D341Med (cell line): ENCODE data around the gene SVIL.
"Not testable (repeated sequence)": the region's sequence is repeated elsewhere in the genome, so short reads cannot be mapped to it uniquely, and the experiment has no call there.

Source experiments
- DNase-seq: peaks from one replicate; pipeline ENCODE4 v3.0.0; 2012; ENCODE audit warnings: low spot score

SVIL gene

DNA sequence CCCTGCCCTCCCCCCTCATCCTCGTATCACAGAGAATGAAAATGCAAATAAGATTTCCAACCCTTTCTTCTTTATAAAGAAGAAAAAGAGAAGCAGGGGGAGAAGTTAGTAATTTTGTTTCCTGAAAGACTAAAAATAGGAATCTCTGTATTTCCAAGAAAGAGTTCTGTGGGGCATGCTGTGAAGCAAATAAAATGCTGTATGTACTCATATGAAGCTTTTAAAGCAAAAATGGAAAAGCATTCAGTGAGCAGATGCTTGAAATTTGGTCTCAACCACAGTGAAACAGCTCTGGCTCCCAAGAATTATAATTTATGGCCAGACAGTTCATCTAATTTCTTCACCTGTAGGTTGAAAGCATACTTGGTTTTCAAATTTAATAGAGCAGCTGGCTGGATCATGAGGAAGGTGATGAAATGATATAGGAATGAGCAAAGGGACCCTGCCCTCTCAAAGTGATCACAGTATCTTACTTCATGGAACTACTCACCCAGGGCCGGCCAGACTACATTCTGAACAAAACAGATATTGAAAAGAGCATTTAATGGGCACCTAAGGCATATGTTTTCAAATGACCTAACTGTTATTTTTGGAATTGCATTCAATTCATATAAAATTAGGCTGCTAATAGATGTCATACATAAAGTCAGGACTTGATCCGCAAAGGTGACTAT is 31.4 kb downstream of the SVIL start:
- no peak for DNase-seq

DNA sequence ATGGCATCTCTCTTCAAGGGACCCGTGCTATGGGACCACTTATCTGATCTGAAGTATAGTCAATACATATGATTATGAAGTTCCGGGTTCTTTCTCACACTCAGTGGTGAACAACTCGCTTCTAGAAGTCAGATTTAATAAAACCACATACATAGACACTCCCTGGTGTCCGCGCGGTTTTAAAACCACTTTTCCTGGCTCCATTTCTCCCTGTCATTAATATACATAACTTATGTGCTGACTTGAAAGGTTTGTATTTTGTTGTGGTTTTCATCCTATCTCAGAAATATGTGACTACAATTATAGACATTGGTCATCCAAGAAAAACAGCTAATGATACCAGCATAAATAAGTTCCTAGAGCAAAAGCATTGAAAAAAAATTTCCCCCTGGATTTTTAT is 34.0 kb downstream of the SVIL start:
- no peak for DNase-seq

DNA sequence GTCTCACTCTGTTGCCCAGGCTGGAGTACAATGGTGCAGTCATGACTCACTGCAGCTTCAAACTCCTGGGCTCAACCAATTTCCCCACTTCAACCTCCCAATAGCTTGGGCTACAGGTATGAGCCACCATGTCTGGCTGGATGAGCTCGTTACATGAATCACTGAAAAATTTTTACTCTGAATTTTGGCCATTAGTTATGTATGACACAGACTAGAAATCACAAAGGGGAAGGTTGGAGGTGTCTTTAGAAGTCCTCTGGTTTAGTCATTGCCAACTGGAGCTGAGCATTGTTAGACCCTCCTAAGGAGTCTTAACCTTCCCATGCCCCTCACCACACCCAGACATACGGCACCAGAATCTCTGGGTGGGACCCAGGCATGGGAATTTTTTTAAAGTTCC is 34.7 kb downstream of the SVIL start:
- DNase-seq = no peak

DNA sequence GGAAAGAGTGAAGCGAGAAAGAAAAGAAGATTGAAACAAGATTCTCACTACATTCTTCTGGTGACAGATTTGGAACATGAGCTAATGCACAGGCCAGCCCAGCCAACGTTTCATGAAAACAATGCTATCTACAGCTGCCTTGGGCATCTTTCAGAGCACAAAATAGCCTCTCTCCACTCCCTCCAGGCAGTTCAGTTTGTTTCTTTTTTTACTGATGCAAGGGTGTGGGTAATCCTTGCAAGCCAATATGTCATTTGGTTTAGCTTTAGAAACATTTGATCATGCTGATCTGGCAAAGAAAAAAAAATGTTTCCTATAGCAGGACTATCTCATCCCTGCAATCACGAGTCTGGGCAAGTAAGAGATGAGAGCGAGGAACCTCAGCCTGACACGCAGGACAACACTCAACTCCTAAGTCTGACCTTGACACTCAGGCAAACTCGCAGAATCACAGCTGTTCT is 35.9 kb downstream of the SVIL start:
- no peak for DNase-seq

DNA sequence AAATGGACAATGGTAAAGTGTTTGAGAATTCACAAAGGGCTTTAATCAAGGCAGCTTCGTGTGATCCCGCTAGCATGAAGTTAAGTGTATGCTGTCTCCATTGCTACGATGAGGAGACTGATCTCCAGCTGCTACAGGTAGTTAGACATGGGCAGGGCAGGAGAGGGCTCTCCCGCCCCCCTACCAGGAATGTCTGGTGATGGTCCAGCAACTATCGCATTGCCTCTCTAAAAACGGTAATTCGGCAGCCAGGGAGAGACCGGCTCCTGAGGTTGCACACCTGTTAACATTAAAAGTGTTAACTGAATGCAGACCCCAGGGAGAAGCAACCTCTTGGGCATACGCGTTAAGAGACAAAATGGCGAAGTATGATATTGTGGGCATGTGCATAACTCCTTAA is 37.9 kb downstream of the SVIL start:
- DNase-seq = no peak

DNA sequence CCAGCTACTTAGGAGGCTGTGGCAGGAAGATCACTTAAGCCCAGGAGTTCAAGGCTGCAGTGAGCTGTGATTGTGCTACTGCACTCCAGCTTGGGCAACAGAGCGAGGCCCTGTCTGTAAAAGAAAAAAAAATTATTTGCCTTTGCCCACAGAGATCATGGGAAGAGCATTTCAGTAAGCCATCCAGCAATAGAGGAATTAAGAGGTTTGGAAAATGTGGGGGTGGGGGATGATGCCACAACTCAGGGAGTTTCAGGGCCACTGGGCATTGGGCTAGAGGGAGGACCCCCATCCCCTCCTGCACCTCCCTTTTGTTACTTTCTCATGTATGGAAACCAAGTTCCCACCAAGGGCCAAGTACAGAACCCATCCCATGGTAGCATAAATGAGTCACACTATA is 38.4 kb downstream of the SVIL start:
- DNase-seq = no peak

DNA sequence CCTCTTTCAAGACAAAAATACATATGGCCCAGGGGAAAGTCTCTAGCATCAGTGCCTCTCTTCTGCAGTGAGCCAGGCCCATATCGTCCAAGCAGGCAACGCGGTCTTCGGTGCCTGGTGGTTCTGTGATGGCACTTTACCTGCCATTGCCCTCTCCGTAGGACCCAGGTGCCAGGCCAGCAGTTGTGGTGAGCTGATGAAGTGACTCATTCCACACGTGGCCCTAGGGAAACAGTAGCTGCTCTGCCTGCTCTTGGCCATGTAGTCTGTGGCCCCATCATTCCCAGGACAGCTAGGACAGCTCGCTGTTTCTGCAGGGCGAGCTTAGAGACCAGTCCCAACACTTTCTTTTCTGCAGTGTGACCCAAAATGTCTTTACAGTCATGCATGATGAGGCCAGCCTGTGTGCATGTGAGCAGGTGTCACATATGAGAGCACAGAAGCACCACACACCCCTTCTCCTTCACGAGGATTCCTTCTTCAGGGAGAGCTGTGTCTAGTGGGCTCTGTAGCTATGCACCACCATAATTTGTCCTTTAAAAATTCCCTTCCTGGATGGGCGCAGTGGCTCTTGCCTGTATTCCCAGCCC is 39.0 kb downstream of the SVIL start:
- DNase-seq = no peak

DNA sequence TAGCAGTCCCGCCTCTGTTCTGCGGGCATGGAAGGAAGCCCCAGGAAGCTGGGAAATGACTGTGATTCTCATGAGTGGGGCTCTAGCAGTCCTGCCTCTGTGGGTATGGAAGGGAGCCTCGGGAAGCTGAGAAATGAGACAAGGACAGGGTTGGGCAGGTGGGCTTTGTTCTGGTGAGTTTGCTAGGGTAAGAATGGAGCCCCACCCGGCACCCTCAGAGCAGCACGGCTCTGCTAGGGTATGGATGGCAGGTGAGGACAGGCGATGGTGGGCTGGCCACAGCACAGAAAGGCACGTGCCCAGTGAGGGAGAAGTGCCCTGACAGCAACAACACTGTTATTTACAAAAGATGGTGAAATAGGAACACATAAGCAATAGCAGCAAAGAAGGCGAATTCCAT is 39.6 kb downstream of the SVIL start:
- no peak for DNase-seq

DNA sequence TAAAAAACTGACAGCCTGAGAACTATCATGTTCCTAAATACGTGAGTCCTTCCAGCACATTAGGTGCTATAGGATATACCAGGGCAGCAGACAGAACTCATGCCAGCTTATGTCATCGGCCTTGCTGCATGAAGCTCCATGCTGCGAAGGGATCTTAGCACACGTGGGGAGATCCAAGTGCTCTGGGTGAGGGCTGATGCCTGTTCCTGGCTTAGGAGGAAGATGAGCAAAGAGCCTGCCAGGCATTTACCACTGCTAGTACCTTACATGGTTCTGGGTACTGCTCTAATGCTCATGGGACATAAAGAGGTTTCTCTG is 43.2 kb downstream of the SVIL start:
- DNase-seq = no peak

DNA sequence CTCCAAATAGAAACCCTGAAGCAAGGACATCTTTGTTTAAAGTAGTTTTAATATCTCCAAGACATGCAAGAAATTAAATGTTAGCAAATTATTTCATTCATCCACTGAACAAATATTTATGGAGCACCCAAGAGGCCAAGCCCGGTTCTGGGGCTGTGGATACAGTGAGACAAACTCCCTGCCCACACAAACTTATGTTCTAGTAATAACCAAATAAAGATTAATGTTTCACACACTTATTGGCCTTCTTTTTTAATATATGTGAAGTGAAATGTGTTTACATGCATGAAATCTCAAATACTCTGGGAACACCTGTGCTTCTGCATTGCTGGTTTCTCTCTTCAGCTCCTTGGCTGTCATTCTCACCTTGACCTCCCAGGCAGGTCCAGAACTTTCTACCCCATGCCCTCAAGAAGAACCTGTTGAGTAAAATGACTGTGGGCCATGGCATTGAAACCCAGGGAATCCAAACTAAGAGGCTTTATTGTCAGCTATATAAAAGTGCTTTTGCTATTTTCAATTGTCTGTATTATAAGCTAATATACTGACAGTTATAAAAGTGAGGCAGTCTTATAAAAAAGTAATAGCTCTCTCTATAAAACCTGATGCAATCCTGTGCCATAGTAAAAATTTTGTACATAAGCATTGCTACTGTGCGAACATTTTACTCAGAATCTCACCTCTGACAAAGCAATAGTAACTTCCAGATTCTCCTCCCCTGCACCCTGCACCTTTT is 43.7 kb downstream of the SVIL start:
- no peak for DNase-seq

DNA sequence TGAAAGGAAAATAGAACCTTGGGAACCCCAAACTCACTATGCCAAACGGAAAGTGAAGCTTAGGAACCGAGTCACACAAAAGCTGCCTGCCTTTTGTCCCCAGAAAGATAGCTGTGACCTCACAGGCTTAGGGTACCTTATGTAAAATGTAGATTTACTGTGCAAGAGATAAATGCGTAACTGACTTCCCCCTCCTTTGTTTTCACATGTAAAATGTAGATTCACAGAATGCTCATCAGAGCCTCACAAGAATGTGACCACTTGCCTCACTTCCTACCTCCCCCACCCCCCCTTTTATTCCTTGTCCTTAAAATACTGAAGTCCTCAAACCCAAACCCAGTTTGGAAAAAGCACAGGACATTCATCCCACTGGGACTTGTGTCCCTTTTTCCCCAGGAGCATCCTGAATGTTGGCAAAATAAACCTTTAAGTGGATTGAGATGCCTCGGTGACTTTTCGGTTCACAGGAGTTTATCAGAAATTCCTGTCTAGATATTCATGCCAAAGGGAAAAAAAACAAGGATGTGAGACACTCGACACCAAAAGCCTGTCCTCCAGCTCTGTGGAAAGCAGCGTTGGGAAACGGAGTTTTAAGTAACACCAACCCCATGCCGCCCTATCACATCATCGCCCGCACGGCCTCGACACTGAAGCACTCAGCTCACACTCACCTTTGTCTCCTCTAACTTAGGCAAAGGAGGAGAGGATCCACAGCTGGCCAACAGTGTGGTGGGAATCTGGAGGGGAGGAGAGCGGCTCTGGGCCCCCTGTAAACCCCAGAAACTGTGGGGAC is 45.9 kb downstream of the SVIL start:
- DNase-seq = no peak

DNA sequence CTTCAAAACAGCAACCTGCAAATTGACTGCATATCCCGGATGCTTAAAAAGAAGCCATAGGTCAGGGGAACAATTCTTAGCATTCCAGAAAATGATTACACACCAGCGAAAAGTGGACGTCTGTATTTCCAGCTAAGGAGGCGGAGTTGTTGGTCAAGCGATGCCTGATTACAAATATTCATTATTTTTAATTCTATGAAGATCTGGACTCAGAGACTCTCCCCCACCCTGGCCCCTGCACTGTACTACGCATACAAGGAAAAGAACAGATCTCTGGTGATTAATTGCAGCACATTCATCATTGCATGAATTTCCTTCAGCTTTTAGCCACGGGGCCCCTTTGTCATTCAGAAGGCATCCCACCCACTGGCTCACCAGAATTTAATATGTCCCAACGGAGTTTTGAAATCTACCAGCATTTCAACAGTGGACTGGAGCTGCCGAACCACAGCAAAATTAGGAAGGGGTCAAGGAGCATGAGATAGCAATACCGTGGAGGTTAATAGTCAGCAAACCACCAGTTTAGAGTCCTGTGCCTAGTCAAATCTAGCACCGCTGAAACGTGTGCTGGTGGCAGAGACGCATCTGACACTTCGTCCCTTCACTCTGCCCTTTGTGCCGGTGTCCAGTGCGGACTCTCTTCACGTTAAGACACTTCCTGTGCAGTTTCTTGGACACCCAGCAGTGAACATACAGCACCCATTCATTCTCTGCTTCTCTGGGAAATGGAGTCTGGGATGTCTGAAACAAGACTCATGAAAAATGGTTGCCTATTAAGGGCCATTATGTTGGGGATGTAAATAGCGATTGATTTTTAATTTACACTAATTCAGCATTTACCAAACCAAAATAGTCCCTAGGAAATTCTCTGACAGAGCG is 46.8 kb downstream of the SVIL start:
- not testable (repeated sequence) for DNase-seq

DNA sequence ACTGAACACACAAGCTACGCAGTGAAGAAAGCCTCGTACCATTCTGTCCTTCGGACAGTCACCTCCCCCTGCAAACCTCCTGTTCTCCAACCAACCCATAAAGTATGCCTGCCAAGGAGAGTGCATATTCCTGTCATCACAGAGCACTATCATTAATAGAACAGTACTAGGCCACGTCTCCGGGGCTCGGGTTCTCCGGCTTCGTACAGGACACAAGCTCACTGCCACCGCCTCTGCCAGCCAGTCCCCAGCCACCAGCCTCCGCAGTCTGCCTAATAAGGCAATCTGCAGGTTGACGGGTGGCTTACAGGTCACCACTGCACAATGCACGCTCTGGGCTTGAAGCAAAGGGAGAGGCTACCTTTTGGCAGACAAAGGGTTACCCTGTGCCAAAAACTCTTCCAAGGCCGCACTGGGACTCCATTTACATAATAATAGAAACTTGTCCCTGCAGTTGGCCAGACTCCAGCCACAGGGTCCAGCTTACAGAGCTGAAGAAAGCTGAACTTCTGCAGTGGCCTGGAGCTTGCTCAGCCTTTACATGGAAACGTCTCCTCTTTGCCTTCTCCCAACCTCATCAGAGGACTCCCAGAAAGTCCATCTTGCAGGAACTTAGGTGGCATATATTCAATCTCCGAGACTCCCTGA is 47.5 kb downstream of the SVIL start:
- not testable (repeated sequence) for DNase-seq

DNA sequence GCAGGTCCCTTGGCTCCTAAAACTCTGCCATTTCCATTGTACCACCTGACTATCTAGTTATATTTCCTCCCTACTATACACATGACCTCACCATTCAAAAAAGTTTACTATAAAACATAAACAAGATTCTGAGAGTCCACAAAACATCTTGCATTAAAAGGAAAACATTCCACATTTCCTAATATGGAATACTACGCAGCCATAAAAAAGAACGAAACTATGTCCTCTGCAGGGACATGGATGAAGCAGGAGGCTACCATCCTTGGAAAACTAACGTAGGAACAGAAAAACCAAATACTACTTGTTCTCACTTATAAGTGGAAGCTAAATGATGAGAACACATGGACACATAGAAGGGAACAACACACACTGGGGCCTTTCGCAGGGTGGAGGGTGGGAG is 48.3 kb downstream of the SVIL start:
- no peak for DNase-seq

DNA sequence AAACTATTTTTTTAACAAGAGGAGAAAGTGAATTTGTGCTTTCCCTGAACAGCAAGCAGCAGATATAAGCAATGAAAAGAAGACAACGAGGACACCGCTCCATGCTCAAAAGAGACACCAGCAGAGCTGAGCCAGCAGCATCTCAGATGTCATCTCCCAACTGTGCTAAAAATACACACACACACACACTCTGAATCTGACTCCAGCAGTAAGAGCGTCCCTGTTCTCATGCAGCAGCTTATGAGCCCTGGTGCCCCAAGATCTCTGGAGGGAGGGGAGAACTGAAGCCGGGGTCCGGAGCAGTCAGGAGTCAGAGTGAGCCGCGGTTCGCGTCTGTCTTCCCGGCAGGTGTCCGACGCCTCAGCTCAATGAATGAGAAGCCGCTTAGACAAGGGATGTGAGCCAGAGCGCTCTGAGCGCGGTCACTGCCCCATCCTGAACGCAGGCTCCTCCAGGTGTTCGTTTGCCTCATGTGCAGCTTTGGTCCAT is 49.2 kb downstream of the SVIL start:
- no peak for DNase-seq

DNA sequence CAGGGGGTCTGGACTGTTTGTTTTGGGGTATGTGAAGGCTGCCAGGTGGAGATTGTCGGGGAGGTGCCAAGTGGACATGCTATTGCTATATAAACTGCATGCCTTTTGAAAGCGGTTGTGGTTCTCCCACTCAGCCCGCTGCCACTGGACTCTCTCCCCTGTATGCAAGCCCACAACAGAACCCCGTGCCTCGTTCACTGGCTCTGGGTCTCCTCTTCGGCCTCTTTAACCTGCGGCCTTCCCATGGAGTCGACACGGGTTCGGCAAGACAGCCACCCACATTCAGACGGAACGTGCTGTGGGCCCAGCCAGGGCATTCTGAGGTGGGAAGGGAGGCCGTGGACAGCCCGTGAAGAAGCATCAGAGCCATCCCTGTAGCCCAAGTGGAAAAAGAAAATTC is 50.3 kb downstream of the SVIL start:
- no peak for DNase-seq

DNA sequence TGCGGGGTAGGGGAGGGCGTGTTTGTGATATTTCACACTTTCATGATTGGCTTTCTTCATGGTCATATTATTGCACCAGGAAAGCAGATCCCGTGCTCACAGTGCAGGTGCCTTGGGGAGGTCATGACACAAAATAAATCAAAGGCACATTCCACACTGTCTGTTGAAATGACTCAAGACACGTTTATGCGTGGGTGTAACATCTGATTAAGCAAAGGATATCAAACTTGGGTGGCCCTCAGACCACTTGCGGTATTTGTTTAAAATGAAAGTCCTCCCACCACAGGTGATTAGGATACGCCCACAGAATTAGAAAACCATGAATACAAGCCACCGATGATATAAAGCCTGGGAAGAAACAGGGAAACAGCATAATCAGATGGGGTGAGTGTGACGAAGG is 51.1 kb downstream of the SVIL start:
- no peak for DNase-seq

DNA sequence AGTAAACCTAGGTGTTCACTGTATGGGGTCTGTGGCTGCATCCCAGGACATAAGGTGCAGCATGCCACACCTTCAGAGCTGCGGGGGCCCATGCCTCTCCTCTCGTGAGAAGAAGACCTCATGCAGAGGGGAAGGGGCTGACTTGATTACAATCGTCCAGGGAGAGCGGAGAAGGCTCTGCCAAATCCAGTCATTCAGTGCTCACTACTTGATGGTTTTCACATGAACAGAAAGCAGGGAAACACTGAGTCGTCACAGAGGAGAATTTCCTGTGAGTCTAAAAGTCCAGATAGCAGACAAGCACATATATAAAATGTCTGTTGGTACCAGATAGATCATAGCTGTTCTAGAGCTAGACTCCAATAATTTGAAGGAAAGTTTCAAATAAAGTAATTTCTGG is 52.0 kb downstream of the SVIL start:
- DNase-seq = not testable (repeated sequence)

DNA sequence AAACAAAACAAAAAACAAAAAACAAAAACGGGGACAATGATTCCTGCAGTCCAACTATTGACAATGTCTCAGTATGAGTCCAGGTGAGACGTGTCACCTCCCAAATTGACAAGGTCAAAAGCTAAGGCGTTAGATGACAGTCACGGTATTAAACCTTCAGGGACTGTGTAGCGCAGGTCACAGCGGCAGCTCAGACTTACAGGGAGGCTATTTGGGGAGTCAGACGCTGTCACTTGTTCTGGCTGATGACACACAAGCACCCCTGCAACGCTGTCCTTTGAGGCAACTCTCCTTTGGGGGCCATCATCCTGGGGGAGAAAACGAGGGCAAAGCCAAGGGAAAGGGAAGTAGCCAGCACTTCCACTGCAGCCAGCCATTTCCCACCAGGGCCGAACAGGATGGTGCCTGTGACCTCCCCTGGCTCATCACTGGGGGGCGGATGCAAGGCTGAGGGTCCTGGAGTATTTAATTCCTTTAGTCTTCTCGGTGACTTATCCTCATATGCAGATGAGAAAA is 55.3 kb downstream of the SVIL start:
- DNase-seq = no peak

DNA sequence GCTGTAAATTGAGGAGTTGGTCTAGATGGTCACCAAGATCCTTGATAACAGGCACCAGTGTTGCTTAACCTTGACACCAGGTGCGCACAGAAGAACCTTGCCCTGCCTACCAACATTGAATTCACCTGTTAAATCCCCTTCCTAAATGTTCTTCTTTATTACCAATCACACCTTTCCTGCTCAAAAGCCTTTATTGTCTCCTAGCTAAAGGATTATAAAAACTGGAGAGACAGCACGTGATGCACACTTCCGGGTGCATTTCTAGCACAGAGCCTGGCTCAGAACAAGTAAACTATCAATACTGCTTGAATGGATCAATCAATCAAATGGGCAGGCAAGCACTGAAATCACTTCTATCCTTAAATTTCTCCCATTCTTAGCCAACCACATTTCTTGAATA is 56.3 kb downstream of the SVIL start:
- no peak for DNase-seq

DNA sequence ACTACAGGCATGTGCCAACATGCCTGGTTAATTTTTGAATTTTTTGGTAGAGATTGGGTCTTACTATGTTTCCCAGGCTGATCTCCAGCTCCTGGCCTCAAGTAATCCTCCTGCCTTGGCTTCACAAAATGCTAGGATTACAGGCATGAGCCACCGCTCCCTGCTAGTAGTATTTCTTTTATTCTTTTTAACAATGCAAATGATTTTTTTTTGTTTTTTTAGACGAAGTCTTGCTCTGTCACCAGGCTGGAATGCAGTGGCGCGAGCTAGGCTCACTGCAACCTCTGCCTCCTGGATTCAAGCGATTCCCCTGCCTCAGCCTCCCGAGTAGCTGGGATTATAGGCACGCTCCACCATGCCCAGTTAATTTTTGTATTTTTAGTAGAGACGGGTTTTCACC is 58.1 kb downstream of the SVIL start:
- DNase-seq = no peak
